NCI-H82 (cell line): ENCODE measurements around the gene CEP162.
A peak's percentile ranks its signal among the peaks of the same experiment; 100 is the strongest.
"Not testable (repeated sequence)": the region's sequence is repeated elsewhere in the genome, so short reads cannot be mapped to it uniquely, and the experiment has no call there.

Source experiments
- DNase-seq: peaks from one replicate; lab custom pipeline; 2025; lab: John Stamatoyannopoulos, UW

CEP162 gene, protein sequence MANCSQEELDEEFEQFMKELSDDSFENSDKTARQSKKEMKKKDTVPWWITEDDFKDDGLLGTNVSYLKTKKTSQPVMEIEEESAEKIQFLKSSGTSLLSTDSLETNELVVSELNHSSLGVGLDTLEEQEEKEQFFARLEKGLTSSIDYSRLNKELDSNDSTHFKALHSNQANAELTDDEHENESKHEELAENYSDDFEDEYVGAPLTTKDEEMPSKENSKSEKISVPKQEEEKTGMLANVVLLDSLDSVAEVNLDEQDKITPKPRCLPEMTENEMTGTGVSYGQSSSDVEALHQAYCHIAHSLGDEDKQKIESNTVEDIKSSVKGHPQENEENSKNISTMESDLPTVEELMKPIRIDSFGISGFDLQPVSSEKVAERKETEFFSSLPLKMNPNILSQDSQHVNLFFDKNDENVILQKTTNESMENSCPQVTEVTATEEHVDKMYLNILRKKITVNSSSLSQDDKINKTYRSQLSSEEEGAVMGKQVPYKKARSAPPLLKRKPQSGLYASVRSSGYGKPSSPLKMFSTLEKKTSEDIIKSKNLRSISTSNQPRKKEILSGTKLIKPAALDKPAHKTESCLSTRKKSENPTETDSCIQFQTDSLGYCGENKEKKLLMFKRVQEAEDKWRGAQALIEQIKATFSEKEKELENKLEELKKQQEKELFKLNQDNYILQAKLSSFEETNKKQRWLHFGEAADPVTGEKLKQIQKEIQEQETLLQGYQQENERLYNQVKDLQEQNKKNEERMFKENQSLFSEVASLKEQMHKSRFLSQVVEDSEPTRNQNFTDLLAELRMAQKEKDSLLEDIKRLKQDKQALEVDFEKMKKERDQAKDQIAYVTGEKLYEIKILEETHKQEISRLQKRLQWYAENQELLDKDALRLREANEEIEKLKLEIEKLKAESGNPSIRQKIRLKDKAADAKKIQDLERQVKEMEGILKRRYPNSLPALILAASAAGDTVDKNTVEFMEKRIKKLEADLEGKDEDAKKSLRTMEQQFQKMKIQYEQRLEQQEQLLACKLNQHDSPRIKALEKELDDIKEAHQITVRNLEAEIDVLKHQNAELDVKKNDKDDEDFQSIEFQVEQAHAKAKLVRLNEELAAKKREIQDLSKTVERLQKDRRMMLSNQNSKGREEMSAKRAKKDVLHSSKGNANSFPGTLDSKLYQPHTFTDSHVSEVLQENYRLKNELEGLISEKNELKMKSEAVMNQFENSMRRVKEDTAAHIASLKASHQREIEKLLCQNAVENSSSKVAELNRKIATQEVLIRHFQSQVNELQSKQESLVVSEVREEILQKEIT (N-terminal part only)

DNA sequence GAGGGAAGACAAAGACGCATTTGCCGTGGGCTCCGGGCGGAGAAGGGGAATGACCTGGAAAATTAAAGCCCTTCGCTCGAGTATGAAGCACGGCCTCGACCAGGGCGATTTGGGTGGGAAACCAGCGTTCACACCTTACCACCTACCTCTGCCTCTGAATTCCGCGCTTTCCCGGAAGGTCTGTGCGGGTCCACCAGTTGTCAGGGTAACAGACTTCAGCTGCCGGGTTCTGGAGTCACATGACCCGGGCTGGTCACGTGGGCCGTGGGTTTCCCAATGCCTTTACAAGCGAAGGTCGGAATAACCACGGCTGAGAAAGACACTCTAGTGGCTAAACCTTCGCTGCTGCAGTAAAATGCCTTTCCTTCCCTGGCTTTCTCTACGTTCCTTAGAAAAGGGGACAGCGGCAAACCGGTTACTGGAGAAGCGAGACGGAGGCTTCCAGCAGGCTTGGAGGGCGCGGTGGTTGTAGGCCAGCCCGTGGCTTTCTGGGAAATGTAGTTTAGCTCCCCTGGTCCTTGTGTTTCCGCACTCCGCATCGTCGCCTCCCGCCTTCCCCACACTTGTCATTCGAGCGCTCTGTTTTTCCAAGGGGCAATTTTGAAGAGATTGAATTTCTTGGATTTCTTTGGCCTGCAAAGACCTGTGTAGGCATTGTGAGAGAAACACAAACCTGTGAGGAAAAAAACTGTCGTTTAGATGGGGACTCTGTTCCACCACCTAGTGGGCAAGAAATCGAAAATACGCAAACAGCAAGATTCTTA is at the start of gene CEP162:
TSS of gene CEP162 (minus strand) at position 210 of the 764 bp plus-strand sequence. CDS start 1,250 bp downstream, outside the sequence.
- DNase-seq, result peak; percentile 89

DNA sequence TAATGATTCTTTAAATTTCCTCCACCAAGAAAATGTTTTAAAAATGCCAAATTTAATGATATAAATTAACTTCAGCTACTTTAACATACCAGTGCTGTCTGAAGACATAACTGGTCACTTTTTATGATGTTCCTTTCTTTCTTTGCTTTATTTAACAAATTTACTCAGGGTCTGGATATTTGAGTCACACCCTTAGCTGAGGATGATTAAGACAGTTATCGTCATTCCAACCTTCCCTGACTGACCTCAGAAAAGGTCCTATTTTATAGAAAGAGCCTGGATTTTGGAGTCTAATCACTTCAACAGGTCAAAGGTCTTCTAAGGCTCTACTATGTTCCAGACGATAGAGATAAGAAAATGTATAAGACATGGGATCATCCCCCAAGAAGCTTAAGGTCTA is 47.4 kb upstream of the CEP162 start:
- no peak for DNase-seq

DNA sequence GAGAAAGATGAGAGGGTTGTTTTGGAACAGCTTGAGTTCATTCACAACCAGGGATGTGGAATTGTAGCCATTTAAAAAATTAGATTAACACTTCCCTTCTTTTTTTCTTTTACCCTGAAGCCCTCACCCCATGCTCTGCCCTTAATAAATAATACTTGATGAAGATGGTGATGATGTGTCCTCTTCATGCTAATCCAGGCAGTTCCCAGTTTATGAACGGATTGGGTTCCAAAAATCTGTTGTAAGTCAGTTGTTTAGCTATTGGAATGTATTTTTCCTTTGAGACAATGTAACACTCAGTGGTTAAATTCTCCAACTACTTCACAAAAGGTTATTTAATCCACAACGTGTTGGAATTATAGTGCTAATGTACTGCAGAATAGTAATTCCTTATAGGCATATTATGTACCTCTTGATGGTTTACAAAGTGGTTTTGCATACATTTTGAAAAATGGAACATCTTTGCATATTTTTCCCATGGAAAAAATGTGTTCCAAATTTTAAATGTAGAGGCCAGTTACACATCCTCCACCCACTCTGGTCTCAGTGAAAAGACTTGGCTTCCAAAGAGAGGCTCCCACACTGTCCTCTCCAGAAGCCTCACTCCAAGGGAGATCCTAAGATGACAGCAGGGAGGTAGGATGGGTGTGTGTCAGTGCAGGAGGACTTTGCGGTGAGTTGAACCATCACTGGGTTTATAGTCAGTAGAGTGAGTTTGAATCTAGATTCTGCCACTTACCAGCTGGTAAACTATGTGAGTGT is 45.8 kb upstream of the CEP162 start:
- DNase-seq, result no peak

DNA sequence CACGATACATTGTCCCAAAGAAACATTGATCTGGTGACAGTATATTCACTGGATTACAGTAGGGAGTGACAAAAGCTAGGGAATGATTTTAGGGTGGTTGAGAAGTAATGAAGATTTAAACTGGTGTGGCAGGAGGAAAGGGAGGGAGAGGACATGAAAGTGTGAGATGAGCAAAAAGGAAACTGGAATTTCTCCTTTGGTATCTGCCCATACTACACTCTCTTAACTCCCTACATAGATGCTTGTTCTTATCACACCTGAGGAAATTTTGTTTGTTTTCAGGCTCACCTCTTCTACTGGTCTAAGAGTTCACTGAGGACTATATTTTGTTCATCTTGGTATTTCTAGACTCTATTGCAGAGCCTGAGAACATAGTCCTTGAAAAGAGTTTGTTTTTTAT is 44.9 kb upstream of the CEP162 start:
- DNase-seq, result no peak

DNA sequence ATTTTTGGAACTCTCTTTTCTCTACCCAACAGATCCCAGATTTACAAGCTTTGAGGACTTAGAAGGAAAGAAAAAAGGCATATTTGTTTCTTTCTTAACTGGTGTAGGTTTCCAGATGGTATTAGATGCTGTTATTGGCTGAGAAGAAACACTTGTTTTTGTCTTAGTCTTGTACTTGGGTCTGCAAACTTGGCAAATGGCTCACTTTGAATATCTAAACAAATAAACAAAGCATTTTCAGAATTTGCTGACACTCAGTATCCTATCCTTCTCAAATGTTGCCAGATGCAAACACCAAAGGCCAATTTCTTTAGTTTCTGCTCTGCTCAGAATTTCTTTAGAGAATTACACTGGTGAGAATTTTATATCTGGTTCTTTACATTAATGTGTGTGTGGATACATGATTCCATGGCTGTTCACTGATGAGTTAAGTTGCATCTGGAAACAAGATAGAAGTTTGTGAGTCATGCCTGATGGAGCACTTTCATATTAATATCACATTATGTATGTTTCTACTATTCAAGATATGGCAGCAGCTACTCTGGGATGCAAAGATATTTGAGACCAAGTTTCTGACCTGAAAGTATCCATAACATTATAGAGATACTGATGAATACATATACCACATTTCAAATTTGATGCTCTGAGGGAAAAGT is 43.7 kb upstream of the CEP162 start:
- DNase-seq, result no peak

DNA sequence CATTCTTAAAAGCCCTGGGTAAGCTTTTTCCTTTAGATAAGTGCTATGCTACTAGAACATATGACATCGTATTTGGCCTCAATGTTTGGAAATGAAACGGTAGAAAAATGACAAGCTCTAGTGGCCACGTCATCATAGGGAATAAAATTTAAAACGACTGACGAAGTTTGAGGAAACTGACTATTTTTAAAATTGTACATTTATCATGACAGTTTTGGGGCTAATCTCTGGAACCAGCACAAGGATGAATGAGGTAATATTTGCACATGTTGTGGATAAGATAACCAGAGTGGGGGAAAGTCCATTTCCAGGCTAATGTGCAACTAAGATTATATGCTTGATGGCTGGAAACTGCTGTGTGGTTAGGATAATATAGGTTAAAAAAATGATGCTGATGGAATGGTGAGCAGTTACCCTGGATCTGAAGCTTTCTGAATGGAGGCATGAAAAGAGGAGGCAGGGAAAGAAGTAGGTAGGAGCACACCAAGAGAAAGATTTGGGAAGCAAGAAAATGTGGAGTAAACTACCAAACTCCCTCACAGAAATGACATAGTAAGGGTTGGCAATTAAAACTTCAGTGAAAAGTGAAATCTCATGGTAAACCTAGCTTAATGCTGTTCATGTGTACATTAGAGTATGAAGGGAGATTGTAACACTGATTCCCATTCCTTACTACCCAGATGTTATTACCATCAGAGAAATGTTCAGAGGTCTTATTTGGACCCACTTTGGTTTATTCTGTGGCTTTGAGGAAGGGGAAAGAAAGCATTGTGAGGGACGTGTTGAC is 42.7 kb upstream of the CEP162 start:
- DNase-seq, result no peak

DNA sequence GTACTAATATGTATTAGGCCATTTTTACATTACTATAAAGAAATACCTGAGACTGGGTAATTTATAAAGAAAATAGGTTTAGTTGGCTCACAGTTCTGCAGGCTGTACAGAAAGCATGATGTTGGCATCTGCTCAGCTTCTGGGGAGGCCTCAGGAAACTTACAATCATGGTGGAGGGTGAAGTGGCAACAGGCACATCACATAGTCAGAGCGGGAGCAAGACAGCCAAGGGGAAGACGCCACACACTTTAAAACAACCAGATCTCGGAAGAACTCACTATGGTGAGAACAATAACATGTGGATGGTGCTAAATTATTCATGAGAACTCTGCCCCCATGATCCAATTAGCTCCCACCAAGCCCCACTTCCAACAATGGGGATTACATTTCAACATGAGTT is 41.3 kb upstream of the CEP162 start:
- DNase-seq, result no peak

DNA sequence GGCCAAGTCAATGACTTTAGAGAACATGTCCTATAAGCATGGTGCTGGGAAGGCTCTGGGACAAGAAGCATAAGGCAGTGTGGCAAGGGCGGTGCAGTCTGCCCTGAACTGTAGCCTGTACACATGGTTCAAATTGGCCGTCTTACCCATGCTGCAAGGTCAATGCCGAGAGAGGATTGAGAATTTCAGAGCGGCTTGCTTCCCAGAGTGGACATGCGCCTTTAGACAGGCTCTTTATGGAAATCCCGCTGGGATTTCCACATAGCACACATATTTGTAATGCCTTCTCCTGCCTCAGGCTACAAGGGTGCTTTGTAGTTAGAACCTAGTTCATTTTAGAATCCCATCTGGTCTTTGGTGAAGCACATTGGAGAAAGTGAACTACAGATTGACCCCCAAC is 36.1 kb upstream of the CEP162 start:
- no peak for DNase-seq

DNA sequence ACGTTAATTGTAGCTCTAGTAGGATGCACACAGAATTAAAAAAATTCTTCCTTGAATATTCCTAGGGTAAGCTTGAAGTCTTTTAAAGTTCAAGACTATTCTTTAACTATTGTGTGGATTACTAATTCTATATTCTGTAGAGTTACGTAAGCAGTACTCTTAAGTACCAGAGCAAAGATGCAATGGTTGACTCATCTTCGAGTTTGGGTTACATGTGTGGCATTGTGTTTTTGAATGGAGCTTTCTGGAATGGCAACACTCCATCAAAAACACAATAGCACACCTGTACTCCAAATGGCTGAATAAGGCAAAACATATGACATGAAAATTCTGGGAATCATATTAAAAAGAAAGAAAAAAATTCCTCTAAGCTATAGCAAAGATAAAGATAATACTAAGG is 33.5 kb upstream of the CEP162 start:
- DNase-seq, result no peak

DNA sequence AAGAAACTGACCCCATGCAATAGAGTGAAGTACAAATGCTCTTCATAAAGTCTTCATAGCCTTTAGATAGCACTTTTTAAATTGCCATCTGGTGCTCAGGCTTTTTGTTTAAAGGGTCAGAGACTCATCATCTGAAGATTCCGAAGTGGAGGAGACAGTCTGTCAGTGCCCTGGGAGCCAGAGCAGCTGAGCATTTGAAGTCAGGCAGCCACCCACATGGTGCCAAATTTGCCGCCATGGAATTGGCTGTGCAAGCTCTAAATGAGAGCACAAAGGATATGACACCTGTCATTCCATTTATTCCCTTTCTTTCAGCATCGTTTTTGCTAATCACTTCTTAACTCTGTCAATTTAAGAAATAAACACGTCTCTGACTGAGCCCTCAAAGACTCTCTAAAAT is 32.8 kb upstream of the CEP162 start:
- no peak for DNase-seq

DNA sequence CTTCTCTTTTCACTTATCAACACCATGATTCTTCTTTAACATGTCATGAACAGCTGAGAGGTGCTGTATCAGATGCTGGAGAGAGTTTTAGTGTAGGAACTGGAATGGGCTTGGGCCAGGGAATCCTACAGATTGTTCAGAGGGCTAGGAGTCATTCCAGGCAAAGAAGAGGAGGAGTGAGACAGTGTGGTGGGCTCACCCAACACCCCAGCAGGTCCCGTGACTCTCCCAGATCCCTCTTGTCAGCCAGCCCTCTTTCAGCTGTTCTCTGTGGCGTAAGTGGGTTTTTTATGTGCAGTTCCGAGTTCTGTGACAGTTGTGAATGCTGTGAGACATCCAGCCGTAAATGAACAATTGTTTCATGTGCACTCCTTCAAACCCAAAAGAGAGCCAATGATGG is 31.4 kb upstream of the CEP162 start:
- no peak for DNase-seq

DNA sequence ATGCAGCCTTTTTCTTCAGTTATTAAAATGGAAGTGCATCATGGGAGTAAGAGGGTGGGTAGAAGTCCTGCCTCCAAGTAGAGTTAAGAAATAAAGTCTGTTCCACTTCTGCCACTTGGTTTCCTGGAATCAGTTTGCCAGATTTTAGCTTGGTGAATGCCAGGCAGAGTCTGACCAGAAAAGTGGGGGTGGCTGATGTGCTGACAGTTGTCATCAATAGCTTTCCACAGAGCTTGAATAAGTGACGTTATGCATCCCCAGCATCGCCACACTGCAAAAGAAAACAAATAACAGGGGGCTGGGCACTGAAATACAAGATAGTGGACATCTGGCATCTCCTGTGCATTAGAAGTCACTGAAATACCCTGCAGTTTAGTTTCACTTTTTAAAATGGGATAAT is 30.8 kb upstream of the CEP162 start:
- no peak for DNase-seq

DNA sequence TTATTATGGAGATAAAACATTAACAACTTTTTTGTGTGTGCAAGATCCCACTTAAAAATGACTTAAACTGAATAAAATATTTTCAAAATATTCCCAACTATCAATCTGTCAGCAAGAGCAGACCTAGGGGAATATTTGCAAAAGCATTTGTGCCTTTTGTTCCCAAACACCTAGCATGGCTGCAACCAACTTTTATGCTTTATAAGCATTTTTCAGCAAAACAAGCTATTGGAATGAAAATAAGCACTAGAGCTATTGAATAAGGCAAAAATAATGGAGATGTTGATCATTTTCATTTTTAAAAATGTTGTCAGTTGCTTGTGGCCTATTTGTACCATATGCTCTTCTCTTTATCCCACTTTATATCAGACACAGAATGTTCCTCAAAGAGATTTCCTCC is 28.2 kb upstream of the CEP162 start:
- DNase-seq, result no peak

DNA sequence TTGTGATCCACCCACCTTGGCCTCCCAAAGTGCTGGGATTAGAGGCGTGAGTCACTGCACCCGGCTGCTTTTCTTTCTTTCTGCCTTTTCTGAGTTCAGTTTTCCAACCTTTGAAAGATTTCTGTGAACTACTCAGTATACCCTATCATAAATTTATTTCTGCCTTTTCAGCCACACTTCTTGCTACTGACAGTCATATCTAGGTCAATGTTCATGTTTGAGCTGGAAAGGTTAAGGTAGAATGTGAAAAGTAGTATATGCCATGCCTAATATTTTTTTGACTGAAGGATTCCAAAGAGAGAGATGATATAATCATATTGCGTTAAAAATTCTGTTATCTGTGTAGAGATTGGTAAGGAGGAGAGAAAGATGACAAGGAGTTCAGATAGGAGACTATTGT is 25.9 kb upstream of the CEP162 start:
- DNase-seq, result no peak

DNA sequence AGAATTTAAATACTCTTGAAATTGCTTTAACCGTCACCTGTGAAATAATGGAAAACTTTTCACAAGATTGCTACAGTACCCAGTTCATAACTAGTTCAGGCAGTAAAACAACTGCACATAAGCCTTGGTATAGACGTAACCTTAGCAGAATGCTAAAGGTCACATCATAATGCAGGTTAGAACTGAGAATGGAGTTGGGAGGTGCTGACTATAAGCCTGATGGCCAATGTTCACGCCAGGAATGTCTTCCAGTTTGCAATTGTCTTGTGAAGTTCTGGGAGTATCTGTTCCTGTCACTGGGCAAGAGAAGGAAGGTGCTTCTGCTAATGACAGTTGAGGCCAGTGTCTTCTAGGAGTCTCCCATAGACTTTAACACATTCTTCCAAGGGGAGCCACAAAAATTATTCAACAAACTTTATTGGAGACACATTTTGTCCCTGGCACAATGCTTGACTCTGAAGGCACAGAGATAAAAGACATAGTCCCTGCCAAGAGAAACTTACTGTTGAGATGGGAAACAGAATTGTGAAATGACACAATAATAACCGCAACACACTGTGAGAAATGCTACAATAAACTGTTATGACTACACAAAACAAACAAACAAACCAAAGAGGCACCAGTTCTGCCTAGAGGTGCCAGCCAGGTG is 24.6 kb upstream of the CEP162 start:
- no peak for DNase-seq

DNA sequence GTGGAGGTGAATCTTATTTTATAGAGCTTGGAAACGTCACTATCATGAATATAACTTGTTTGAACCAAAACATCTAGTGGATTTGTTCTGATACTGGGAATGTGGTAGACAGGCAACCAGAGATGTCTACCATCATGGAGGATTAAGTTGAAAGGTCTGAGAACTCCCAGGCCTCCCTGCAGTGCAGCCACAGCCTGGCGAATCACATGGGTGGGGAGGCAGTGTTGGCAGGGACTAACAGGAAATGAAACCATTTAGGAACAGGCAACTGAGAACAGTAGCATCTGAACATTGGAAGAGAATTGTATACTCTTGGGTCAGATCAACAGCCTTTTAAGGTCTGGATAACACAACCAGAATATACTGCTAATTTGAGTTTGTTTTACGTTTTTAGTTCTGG is 22.3 kb upstream of the CEP162 start:
- DNase-seq, result peak; percentile 1

DNA sequence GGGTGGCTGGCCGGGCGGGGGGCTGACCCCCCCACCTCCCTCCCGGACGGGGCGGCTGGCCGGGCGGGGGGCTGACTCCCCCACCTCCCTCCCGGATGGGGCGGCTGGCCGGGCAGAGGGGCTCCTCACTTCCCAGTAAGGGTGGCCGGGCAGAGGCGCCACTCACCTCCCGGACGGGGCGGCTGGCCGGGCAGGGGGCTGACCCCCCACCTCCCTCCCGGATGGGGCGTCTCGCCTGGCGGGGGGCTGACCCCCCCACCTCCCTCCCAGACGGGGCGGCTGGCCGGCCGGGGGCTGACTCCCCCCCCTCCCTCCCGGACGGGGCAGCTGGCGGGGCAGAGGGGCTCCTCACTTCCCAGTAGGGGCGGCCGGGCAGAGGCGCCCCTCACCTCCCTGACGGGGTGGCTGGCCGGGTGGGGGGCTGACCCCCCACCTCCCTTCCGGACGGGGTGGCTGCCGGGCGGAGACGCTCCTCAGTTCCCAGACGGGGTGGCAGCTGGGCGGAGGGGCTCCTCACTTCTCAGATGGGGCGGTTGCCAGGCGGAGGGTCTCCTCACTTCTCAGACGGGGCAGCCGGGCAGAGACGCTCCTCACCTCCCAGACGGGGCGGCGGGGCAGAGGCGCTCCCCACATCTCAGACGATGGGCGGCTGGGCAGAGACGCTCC is 17.1 kb upstream of the CEP162 start:
- not testable (repeated sequence) for DNase-seq

DNA sequence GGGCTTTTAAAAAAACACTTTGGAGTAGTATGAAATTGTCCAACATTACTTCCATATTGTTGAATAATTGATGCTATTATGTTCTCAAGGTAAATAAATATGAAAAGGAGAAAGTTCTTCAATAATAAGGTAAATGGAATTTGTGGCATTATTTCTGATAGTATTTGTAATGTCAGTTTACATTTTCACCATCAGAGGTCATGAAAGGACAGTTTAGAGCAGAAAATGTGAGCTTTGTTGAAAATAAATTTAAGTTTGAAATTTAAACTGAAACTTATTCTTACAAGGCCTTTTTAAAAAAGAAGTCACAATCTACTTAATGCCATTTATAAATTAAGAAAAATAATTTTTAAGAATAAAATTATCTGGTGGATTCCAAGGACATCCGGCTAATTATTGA is 15.8 kb upstream of the CEP162 start:
- DNase-seq, result no peak
